IMR-90 (cell line): ENCODE results near the gene MKNK2. TPM values are rescaled to one million over a fixed set of nuclear protein-coding genes. Genes with fewer than 3 reads are reported as not detected.

ENCODE experiments used
- ATAC-seq: fragments of 200-7000 bp; cut with Tn5 transposase; 2 replicates; pipeline ENCODE4 v1.9.1; 2020; ENCODE audit warnings: low read depth, mild to moderate bottlenecking, moderate library complexity
- BruUV-seq: library from RNA; stranded (reverse); fragments of 400-500 nt; replicated peaks from 2 replicates; lab custom pipeline; 2021; lab: Mats Ljungman, UMichigan
- CTCF ChIA-PET: fragments of 300-600 bp; formaldehyde crosslinking; extraction: SDS; loops from one replicate; lab custom pipeline; 2021; ENCODE audit warnings: antibody characterized with exemption; lab: Yijun Ruan, JAX
- POLR2A ChIA-PET: fragments of 300-600 bp; sonication (Branson Sonifier 250); formaldehyde crosslinking; loops from one replicate; lab custom pipeline; 2022; ENCODE audit warnings: antibody characterized with exemption; ENCODE audit not compliant: unreplicated experiment; lab: Charles Lee
- DNase-seq: peaks from one replicate; pipeline ENCODE4 v3.0.0; 2013
- H2AFZ ChIP-seq: replicated peaks from 2 replicates; pipeline ENCODE3; 2013; ENCODE audit warnings: low read length, mild to moderate bottlenecking; ENCODE audit not compliant: poor library complexity
- H2AK5ac ChIP-seq: 2 replicates; pipeline ENCODE4 v1.6.1; 2013; ENCODE audit warnings: low read depth, low read length, inconsistent platforms
- H2AK9ac ChIP-seq: replicated peaks from 2 replicates; pipeline ENCODE3; 2013; ENCODE audit warnings: mild to moderate bottlenecking, low read depth, low read length, moderate library complexity; ENCODE audit not compliant: poor library complexity
- H2BK120ac ChIP-seq: 2 replicates; pipeline ENCODE4 v1.6.1; 2013; ENCODE audit warnings: low read depth, low read length, inconsistent platforms
- H2BK15ac ChIP-seq: 3 replicates; pipeline ENCODE4 v1.6.1; 2013; ENCODE audit warnings: low read depth, low read length, inconsistent platforms
- H2BK20ac ChIP-seq: 2 replicates; pipeline ENCODE4 v1.6.1; 2013; ENCODE audit warnings: low read depth, mild to moderate bottlenecking, inconsistent platforms, low read length, moderate library complexity
- H2BK5ac ChIP-seq: 2 replicates; pipeline ENCODE4 v1.6.1; 2013; ENCODE audit warnings: mild to moderate bottlenecking, low read depth, low read length, inconsistent platforms; ENCODE audit not compliant: poor library complexity, severe bottlenecking
- H3K14ac ChIP-seq: replicated peaks from 2 replicates; pipeline ENCODE4 v1.6.1; 2013; ENCODE audit warnings: low read depth, low read length, inconsistent platforms
- H3K18ac ChIP-seq: 2 replicates; pipeline ENCODE4 v1.6.1; 2013; ENCODE audit warnings: low read depth, low read length, control low read depth
- H3K23ac ChIP-seq: 2 replicates; pipeline ENCODE4 v1.6.1; 2013; ENCODE audit warnings: low read depth, low read length, inconsistent platforms
- H3K27ac ChIP-seq: 2 replicates; pipeline ENCODE4 v1.5.1; 2013; ENCODE audit warnings: mild to moderate bottlenecking, control low read depth, low read length; ENCODE audit not compliant: insufficient read depth
- H3K27me3 ChIP-seq: 2 replicates; pipeline ENCODE4 v1.6.1; 2013; ENCODE audit warnings: low read length; ENCODE audit not compliant: control insufficient read depth, insufficient read depth
- H3K36me3 ChIP-seq: 2 replicates; pipeline ENCODE4 v1.6.1; 2013; ENCODE audit warnings: low read length, mixed read lengths; ENCODE audit not compliant: control insufficient read depth, insufficient read depth
- H3K4ac ChIP-seq: 2 replicates; pipeline ENCODE4 v1.6.1; 2013; ENCODE audit warnings: low read depth, low read length, inconsistent platforms
- H3K4me1 ChIP-seq: 2 replicates; pipeline ENCODE4 v1.6.1; 2013; ENCODE audit warnings: low read length, mixed read lengths; ENCODE audit not compliant: control insufficient read depth, insufficient read depth
- H3K4me2 ChIP-seq: 2 replicates; pipeline ENCODE4 v1.6.1; 2013; ENCODE audit warnings: low read depth, mild to moderate bottlenecking, control low read depth, low read length, moderate library complexity
- H3K4me3 ChIP-seq: 2 replicates; pipeline ENCODE4 v1.5.1; 2013; ENCODE audit warnings: low read depth, mild to moderate bottlenecking, control low read depth, low read length, moderate library complexity; ENCODE audit not compliant: insufficient read depth
- H3K56ac ChIP-seq: 2 replicates; pipeline ENCODE4 v1.6.1; 2013; ENCODE audit warnings: low read length, inconsistent platforms; ENCODE audit not compliant: insufficient read depth; ENCODE audit errors: extremely low read depth
- H3K79me1 ChIP-seq, 2 experiments: 2 replicates each; pipeline ENCODE4 v1.6.1; 2013; ENCODE audit warnings: low read length in 2 of 2, inconsistent platforms in 1 of 2, low read depth in 1 of 2
- H3K9ac ChIP-seq: 2 replicates; pipeline ENCODE4 v1.6.1; 2013; ENCODE audit warnings: low read depth, low read length, control low read depth
- H3K9me1 ChIP-seq: 2 replicates; pipeline ENCODE4 v1.6.1; 2013; ENCODE audit warnings: low read length, inconsistent platforms; ENCODE audit not compliant: insufficient read depth
- H3K9me3 ChIP-seq: 2 replicates; pipeline ENCODE4 v1.6.1; 2013; ENCODE audit warnings: low read length; ENCODE audit not compliant: control insufficient read depth, insufficient read depth
- H4K20me1 ChIP-seq: 2 replicates; pipeline ENCODE4 v1.6.1; 2013; ENCODE audit warnings: low read length, inconsistent platforms; ENCODE audit not compliant: insufficient read depth
- H4K5ac ChIP-seq: 2 replicates; pipeline ENCODE4 v1.6.1; 2013; ENCODE audit warnings: mild to moderate bottlenecking, low read depth, low read length, control low read depth
- H4K8ac ChIP-seq, 2 experiments: 2 replicates each; pipeline ENCODE4 v1.6.1; 2013; ENCODE audit warnings: low read depth in 2 of 2, low read length in 2 of 2, control low read depth in 1 of 2, inconsistent platforms in 1 of 2
- H4K91ac ChIP-seq: 2 replicates; pipeline ENCODE4 v1.6.1; 2013; ENCODE audit warnings: low read depth, low read length, inconsistent platforms; ENCODE audit not compliant: insufficient read depth
- BHLHE40 ChIP-seq: fragments of 150-350 bp; IDR thresholded peaks from 2 replicates; pipeline ENCODE4 v1.6.1; 2016; ENCODE audit warnings: mild to moderate bottlenecking, low read depth, low read length
- CHD1 ChIP-seq: IDR thresholded peaks from 2 replicates; pipeline ENCODE4 v1.6.1; 2012; ENCODE audit warnings: low read depth, low read length, improper control_type of control experiment
- ELK1 ChIP-seq: fragments of 150-350 bp; IDR thresholded peaks from 2 replicates; pipeline ENCODE4 v1.6.1; 2016; ENCODE audit warnings: low read depth, mild to moderate bottlenecking, low read length, moderate library complexity, borderline replicate concordance
- MAFK ChIP-seq: IDR thresholded peaks from 2 replicates; pipeline ENCODE4 v1.6.1; 2012; ENCODE audit warnings: low read depth, low read length, improper control_type of control experiment
- MAZ ChIP-seq: IDR thresholded peaks from 2 replicates; pipeline ENCODE4 v1.6.1; 2012; ENCODE audit warnings: low read depth, mild to moderate bottlenecking, low read length, improper control_type of control experiment, moderate library complexity, borderline replicate concordance
- MXI1 ChIP-seq: IDR thresholded peaks from 2 replicates; pipeline ENCODE4 v1.6.1; 2012; ENCODE audit warnings: low read depth, mild to moderate bottlenecking, low read length, moderate library complexity, borderline replicate concordance
- POLR2A ChIP-seq: IDR thresholded peaks from 2 replicates; pipeline ENCODE4 v1.6.1; 2012; ENCODE audit warnings: mild to moderate bottlenecking, low read depth, low read length
- RAD21 ChIP-seq: IDR thresholded peaks from 2 replicates; pipeline ENCODE4 v1.6.1; 2012; ENCODE audit warnings: low read length, improper control_type of control experiment
- RFX5 ChIP-seq: IDR thresholded peaks from 2 replicates; pipeline ENCODE4 v1.8.0; 2012; ENCODE audit warnings: low read depth, mild to moderate bottlenecking, low read length, moderate library complexity
- SMC3 ChIP-seq: fragments of 150-350 bp; IDR thresholded peaks from 2 replicates; pipeline ENCODE4 v1.6.1; 2016; ENCODE audit warnings: low read depth, mild to moderate bottlenecking, antibody characterized with exemption, low read length, moderate library complexity
- USF2 ChIP-seq: fragments of 150-350 bp; IDR thresholded peaks from 2 replicates; pipeline ENCODE4 v1.6.1; 2017; ENCODE audit warnings: mild to moderate bottlenecking, antibody characterized with exemption, low read length, low read depth
- WGBS, 2 experiments: methylation state at CpG; one replicate each; pipeline versions ENCODE4 v1.1.5 to v1.1.7; 2013; ENCODE audit warnings: missing lambda C conversion rate in 2 of 2; ENCODE audit not compliant: insufficient read length in 1 of 2; ENCODE audit errors: extremely low coverage in 2 of 2; 5-methylcytosine and 5-hydroxymethylcytosine counted together
- dilution Hi-C: fragments of 300-500 bp; cut with HindIII; formaldehyde crosslinking; loops from one replicate; pipeline ENCODE4 v1.14.3; 2018; ENCODE audit warnings: low sequenced_read_pairs; ENCODE audit not compliant: unreplicated experiment
- in situ Hi-C: fragments of 300-500 bp; cut with MboI; formaldehyde crosslinking; loops from 3 replicates; pipeline ENCODE4 v1.14.3; 2019; ENCODE audit warnings: low sequenced_read_pairs, inconsistent platforms, mixed read lengths
- intact Hi-C: fragments of 100-400 bp; cut with micrococcal nuclease; formaldehyde crosslinking; loops from 2 replicates; pipeline ENCODE4 v1.10.0; 2022
- polyA plus RNA-seq, 3 experiments: library from polyadenylated mRNA; depleted of rRNA; stranded (reverse); fragments of >200 nt; gene quantifications; 2 replicates each; pipeline ENCODE4 v1.2.3, GENCODE V29; 2012; ENCODE audit warnings: low replicate concordance in 1 of 3
- total RNA-seq: library from RNA; depleted of rRNA; stranded (reverse); fragments of >200 nt; gene quantifications from 2 replicates; pipeline ENCODE4 v1.2.3, GENCODE V29; 2012

The MKNK2 gene
- total and polyA plus RNA-seq, 2 of the 4 experiments (the other 2 are of a cell fraction): 21.9 to 31.8 TPM

- no peak for DNase-seq
- H2AK5ac ChIP-seq: no peak overlapping the region
- H3K4me2 ChIP-seq: no peak overlapping the region
- ChIA-PET CTCF (no interaction called here), POLR2A (no interaction called here)
- H3K27ac ChIP-seq: no peak overlapping the region
- no peak overlapping the region for H3K56ac ChIP-seq
- H2AK9ac ChIP-seq: no peak overlapping the region
- peaks cover 1% of the 10 kb centered on the region; the same call in 1 of the 2 replicates for H3K27me3 ChIP-seq
- H3K23ac ChIP-seq: no peak overlapping the region
- H3K14ac ChIP-seq: no peak overlapping the region
- no peak overlapping the region for H2BK120ac ChIP-seq
- H2AFZ ChIP-seq: no peak overlapping the region
- no peak for ATAC-seq
- 100% methylated on average over 1 of the region's 10 CpGs; no CpG with 5 or more reads in 1 of the 2 experiments for WGBS, 2 experiments
- BruUV-seq: no TSS peak
- no peak overlapping the region for H3K9ac ChIP-seq
- dilution Hi-C loops: no loop called here
- no peak overlapping the region for H4K5ac ChIP-seq
- H3K4me1 ChIP-seq: peaks cover 2% of the 10 kb centered on the region
- in situ Hi-C loops: no loop called here
- no peak overlapping the region for H4K8ac ChIP-seq
- H3K4me3 ChIP-seq: no peak overlapping the region
- no peak overlapping the region for H3K18ac ChIP-seq
- no peak overlapping the region for H2BK5ac ChIP-seq
- H3K36me3 ChIP-seq: no peaks in the 10 kb centered on the region
- H4K91ac ChIP-seq: no peak overlapping the region
- H3K79me1 ChIP-seq: no peaks in the 10 kb centered on the region
- H3K9me1 ChIP-seq: no peaks in the 10 kb centered on the region
- intact Hi-C loops: no loop called here
- H3K9me3 ChIP-seq: peaks cover 3% of the 10 kb centered on the region
- H3K4ac ChIP-seq: no peak overlapping the region
- no peaks in the 10 kb centered on the region for H4K20me1 ChIP-seq
- no peak overlapping the region for H2BK15ac ChIP-seq
- H2BK20ac ChIP-seq: no peak overlapping the region
- no peak for TF ChIP-seq SMC3
- no peak for TF ChIP-seq CHD1
- TF ChIP-seq ELK1: no peak
- no peak for TF ChIP-seq MAZ
- no peak for TF ChIP-seq BHLHE40
- no peak for TF ChIP-seq RAD21
- no peak for TF ChIP-seq MAFK
- no peak for TF ChIP-seq MXI1
- no peak for TF ChIP-seq POLR2A
- no peak for TF ChIP-seq USF2
- TF ChIP-seq RFX5: no peak
Observed at GRCh38 chr19:2026770-2027169, 24.3 kb downstream of the MKNK2 start.
